Activated CD4-positive, alpha-beta T cell treated with anti-CD3 and anti-CD28 coated beads, Interleukin-2, amount 50 U/mL, for 16 hours (primary cell): ENCODE measurements around the gene HEMK1.

Experiments
- DNase-seq: peaks from one replicate; pipeline ENCODE4 v3.0.0-alpha.2; 2020

HEMK1 gene

GRCh38 chr3:50603261-50604109 is 34.2 kb downstream of the HEMK1 start:
- DNase-seq: no peak

- DNase-seq: no peak
These were observed 34.8 kb downstream of the HEMK1 start for GRCh38 chr3:50604110-50604621.

GRCh38 chr3:50604628-50605588 is 35.6 kb downstream of the HEMK1 start:
- DNase-seq: no peak

GRCh38 chr3:50605901-50606326 is 36.6 kb downstream of the HEMK1 start:
- no peak for DNase-seq

GRCh38 chr3:50606596-50606995 is 37.3 kb downstream of the HEMK1 start:
- DNase-seq: no peak

GRCh38 chr3:50607271-50608091 is 38.2 kb downstream of the HEMK1 start:
- DNase-seq: no peak

- no peak for DNase-seq
These were observed 39.0 kb downstream of the HEMK1 start for GRCh38 chr3:50608278-50608677.

GRCh38 chr3:50609071-50609762 is 39.9 kb downstream of the HEMK1 start:
- DNase-seq: no peak

- DNase-seq: no peak
These were observed 40.4 kb downstream of the HEMK1 start for GRCh38 chr3:50609763-50610085.

- no peak for DNase-seq
These were observed 41.1 kb downstream of the HEMK1 start for GRCh38 chr3:50610181-50610971.

- DNase-seq: no peak
These were observed 41.7 kb downstream of the HEMK1 start for GRCh38 chr3:50610992-50611463.

- DNase-seq: peak; percentile 99
These were observed 42.3 kb downstream of the HEMK1 start, which contains the start of gene CISH for GRCh38 chr3:50611464-50612233. Gene CISH (minus strand): TSS chr3:50611774. CDS start chr3:50611650, 124 bp downstream.

GRCh38 chr3:50612234-50612882 is 43.0 kb downstream of the HEMK1 start:
- DNase-seq: no peak

- DNase-seq: no peak
These were observed 43.9 kb downstream of the HEMK1 start for GRCh38 chr3:50612970-50613846.

GRCh38 chr3:50615190-50615589 is 45.9 kb downstream of the HEMK1 start:
- no peak for DNase-seq

- DNase-seq: peak; percentile 90
These were observed 46.9 kb downstream of the HEMK1 start for GRCh38 chr3:50616003-50616769.

- DNase-seq: peak; percentile 96
These were observed 47.4 kb downstream of the HEMK1 start for GRCh38 chr3:50616770-50617095.
